Superior temporal gyrus (tissue), 1 donor: ENCODE results near the gene HNRNPM.
"Not testable (repeated sequence)": the region's sequence is repeated elsewhere in the genome, so short reads cannot be mapped to it uniquely, and the experiment has no call there.

Experiments used
- DNase-seq: peaks from one replicate; pipeline ENCODE4 v3.0.0-alpha.2; 2016; ENCODE audit errors: extremely low spot score

HNRNPM gene, protein sequence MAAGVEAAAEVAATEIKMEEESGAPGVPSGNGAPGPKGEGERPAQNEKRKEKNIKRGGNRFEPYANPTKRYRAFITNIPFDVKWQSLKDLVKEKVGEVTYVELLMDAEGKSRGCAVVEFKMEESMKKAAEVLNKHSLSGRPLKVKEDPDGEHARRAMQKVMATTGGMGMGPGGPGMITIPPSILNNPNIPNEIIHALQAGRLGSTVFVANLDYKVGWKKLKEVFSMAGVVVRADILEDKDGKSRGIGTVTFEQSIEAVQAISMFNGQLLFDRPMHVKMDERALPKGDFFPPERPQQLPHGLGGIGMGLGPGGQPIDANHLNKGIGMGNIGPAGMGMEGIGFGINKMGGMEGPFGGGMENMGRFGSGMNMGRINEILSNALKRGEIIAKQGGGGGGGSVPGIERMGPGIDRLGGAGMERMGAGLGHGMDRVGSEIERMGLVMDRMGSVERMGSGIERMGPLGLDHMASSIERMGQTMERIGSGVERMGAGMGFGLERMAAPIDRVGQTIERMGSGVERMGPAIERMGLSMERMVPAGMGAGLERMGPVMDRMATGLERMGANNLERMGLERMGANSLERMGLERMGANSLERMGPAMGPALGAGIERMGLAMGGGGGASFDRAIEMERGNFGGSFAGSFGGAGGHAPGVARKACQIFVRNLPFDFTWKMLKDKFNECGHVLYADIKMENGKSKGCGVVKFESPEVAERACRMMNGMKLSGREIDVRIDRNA

DNA sequence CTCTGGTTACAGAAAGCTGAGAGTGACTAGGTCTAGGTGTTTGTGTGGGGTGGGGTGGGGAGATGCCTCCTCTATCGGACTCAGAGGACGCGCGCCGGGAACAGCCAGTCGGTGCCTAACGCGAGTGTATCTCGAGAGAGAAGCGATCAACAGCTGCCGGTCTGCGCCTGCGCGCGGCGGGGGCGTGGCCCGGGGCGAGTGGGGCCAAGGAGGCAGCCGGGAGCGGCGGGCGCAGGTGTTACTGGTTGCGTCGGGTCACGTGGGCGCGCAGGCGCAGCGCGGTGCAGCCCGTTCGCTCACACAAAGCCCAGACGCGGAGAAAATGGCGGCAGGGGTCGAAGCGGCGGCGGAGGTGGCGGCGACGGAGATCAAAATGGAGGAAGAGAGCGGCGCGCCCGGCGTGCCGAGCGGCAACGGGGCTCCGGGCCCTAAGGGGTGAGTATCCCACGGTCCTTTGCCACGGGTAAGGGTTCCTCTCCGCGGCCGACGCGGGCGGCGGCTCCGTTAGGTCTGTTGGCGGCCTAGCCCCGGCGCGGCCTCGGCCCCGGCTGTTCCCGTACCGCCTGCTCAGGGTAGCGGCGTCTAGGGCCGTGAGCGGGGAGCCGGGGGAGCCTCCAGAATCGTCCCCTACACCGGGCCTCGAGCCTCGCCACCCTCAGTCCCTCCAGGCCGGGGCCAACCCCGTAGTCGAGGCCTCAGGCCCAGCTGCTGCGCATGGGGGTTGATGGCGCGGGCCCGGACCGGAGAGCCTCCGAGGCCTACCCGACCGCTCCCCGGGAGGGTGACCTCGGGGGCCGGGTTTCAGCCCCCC, at the start of gene HNRNPM:
Gene HNRNPM (plus strand): TSS at position 299 of the 811 bp plus-strand sequence. CDS start 24 bp downstream, at position 323.
- DNase-seq: peak; percentile 99

DNA sequence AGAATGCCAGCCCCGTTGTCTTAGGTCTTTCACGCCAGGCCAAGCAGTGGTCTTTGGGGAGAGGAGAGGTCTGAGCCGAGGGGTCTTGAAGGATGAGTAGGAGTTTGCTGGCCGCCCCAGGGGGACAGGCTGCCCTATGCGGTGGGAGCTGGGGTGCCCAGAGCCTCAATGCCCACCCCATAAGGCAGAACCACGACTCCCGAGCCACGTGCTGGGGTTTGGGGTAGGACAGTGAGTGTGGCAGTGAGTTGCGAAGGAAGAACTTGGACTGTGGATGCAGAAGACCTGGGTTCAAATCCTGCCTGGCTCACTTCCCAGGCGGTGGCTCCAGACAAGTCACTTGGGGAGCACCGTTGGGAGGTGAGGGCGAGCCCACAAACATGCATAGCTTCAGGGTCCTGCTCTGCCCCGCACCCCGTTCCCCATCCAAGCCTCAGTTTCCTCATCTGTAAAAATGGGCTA, 49.1 kb upstream of the HNRNPM start:
- DNase-seq: no peak

DNA sequence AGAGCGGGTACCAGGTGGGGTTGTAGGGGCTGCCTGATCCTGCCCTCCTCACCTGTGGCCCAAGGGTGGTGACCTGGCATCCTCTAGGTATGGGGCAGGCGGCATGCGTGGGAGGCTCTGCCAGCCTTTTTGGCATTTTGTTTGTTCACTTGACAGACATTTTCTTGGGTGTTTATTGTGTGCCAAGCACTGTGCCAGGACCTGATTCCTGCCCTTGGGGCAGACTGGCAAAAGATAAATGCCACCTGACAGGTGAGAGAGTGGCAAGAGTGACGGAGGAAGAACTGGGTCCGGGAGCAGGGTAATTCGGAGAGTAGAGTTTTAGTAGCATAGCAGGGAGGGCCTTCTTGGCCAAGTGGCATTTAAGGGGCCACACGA, 48.6 kb upstream of the HNRNPM start:
- no peak for DNase-seq

DNA sequence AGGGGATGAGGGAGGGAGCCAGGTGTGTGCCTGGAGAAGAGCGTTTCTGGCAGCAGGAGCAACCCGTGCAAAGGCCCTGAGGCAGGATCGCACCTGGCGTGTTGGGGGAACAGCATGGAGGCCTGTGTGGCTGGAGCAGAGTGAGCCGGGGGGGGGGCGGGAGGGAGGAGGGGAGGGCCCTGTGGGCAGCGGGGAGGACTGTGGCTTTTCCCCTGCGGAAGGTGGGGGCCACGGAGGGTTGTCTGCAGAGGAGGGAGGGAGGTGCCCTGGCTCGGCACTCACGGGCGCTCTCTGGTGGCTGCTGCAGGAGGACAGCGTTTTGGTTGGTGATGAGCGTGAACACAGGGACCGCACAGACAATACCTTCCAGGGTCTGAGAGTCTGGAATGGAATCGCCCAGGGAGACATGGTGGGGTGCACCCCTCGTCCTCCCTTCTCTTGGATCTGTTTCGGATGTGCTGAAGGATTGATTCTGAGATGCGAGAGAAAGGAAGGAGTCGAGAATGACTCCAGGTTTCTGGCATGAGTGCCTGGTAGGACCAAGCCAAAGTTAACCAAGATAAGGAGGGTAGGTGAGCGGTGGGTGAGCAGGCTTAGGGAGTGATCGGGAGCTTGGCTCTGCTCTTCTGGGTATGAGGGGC, 48.1 kb upstream of the HNRNPM start:
- DNase-seq: peak; percentile 76

DNA sequence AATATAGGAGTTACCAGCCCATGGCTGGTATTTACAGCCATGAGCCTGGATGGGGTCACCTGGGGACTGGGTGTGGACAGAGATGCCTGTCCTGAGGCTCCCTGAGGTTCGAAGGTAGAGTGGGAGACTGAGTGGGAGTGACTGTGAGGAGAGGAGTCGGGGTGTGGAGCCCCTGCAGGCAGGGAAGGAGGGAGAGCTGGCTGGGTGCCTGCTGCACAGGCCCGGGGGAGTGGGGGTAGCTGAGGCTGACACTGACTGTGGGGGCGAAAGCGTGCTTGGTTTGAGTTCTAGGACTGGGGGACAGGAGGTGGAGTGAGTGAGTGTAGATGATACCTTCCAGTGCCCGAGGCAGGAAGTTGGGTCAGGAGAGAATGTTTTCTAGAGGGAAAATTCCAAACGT, 47.5 kb upstream of the HNRNPM start:
- DNase-seq: no peak

DNA sequence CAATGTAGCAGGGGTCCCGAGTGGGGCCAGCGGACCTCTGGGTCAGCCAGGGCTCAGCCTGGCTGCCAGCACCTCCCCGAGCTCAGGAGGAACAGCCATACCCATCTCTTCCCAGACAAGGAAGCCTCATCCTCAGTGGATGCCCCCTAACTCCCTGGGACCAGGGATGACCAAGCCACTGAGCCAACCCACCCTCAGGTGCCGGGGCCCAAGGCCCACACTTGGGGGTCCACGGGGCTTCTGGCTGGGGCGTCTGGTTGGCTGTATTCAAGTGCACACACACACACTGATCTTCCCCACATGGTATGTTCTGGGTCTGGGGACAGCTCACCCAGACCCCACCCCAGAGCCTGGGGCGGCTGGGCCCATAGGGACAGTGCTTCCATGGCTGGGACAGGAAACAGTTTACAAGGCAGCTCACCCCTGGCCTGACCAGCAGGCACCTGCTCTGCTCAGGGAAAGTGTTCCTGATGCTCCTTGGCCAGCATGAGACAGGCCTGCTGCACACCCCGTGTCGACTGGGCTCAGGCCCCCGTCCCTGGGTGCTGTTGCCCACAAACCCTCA, 46.9 kb upstream of the HNRNPM start:
- no peak for DNase-seq

DNA sequence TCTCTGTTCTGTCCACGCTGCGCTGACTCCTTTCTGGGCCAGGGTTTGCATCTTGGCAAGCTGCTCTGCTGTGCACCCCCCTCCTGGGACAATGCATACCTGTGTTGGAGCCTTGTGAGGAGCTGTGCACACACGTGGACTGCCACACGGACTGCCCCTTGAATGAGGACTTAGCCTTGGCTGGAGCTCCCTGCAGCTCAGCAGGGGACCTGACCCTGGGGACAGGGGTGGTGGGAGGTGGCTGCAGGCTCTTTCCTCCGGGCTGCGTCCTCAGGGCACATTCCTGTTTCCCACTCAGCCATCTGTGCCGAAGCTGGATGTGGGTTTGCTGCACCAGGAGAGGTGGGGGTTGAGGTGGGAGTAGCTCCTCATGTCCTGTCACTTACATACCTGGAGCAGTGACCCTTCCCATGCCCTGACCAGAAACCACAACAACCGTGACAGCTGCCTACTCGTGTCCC, 46.4 kb upstream of the HNRNPM start:
- no peak for DNase-seq

DNA sequence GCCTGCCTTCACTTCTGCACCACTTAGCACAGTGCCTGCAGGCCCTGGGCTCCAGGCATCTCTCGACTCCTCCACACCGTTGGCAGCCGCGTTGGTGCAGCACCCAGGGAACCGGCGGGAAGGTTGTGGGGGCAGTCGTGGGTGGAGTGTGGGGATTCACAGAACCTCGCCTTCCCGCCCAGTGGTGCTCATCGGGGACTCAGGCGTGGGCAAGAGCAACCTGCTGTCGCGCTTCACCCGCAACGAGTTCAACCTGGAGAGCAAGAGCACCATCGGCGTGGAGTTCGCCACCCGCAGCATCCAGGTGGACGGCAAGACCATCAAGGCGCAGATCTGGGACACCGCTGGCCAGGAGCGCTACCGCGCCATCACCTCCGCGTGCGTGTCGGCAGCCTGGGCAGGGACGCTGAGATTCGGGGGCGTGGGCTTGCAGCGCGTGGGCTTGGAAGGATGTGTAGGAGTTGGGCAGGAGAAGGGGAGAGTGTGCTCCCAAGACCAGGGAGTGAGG, 45.0 kb upstream of the HNRNPM start:
- no peak for DNase-seq

DNA sequence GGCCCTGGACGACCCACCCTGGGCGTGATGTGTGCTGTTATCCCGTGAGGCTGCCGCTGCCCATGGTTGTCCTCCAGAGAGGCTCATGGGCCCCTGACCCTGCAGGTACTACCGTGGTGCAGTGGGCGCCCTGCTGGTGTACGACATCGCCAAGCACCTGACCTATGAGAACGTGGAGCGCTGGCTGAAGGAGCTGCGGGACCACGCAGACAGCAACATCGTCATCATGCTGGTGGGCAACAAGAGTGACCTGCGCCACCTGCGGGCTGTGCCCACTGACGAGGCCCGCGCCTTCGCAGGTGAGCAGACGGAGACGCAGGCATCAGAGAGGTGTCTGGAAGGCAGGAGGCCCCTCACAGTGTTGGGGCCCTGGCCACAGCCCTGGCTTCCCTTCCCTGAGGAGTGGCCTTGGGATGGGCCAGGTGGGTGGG, 42.8 kb upstream of the HNRNPM start:
- DNase-seq: no peak

DNA sequence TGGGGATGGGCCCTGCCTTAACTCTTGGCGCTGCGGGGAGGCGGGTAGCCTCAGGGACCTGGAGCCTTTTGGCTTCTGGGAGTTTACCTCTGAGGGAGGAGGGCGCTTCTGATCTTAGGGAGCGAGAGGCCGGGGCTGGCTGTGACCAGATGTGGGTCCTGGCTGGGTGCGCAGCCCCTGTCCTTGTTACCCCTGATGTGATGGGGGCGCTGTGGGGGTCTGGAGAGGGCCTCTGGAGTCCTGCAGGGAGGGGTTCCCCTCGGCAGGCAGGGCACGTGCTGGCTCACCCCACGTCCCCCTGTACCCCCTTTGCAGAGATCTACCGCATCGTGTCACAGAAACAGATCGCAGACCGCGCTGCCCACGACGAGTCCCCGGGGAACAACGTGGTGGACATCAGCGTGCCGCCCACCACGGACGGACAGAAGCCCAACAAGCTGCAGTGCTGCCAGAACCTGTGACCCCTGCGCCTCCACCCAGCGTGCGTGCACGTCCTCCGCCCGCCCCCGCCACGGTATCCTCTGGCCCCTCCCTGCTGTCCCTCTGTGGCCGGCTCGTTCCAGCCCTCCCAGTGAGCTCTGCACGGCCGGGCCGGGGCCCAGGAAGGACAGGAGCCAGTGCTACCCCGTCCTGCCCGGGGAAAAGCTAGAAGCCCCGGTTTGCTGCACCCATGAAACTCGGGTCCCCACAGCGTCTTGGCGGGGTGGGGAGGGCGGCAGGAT, 41.5 kb upstream of the HNRNPM start:
- DNase-seq: no peak

DNA sequence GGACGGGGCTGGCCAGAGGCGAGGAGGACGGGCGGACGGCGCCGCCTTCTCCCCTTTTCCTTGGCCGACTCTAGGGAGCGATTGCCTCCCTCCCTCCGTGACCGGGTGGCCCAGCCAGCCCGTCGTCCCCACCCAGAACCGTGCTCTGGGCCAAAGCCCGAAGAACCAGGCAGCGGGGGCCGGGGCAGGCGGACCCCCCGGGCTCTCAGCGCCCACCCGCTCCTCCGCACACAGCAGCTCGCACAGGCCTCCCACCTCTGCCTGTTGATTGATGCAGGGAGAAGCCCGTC, 41.0 kb upstream of the HNRNPM start:
- no peak for DNase-seq

DNA sequence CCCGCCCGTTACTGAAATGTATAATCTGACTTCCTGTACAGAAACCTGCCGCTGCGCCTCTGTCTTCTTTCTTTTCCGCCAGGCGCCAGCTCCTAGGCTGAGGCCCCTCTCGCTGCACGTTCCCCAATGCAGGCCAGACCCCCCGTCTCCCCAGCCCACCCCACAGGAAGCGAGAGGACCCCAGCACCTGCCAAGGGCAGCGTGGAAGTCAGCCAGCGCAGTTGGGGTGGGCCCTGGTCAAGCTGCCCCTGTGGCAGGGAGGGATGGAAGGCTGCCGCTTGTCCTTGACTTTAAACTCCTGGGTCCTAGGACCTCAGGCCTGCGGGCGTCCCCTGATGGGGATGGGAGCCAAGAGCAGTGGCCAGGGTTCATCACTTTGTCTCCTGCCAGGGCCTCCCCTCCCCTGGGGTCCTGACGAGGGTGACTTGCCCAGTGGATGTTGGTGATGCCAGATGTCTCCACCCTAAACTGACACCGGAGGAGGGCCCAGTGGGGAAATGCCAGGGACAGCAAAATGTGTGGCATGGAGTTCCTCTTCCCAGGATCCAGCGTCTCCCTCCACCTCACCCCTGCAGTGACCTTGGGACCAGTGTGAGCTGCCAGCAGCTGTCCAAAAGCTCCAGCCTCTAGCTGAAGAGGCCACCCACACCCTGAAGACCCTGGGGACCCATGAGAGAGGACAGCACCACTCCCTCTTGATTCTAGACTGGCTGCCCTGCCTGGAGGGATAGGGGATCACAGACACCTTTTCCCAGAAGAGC, 40.2 kb upstream of the HNRNPM start:
- DNase-seq: no peak

DNA sequence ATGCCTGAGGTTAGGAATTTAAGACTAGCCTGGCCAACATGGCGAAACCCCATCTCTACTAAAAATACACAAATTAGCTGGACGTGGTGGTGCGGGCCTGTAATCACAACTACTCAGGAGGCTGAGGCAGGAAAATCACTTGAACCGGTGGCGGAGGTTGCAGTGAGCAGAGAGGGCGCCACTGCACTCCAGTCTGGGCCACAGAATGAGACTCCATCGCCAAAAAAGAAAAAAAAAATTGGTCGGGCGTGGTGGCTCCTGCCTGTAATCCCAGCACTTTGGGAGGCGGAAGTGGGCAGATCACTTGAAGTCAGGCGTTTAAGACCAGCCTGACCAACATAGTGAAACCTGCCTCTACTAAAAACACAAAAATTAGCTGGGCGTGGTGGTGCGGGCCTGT, 34.1 kb upstream of the HNRNPM start:
- not testable (repeated sequence) for DNase-seq

DNA sequence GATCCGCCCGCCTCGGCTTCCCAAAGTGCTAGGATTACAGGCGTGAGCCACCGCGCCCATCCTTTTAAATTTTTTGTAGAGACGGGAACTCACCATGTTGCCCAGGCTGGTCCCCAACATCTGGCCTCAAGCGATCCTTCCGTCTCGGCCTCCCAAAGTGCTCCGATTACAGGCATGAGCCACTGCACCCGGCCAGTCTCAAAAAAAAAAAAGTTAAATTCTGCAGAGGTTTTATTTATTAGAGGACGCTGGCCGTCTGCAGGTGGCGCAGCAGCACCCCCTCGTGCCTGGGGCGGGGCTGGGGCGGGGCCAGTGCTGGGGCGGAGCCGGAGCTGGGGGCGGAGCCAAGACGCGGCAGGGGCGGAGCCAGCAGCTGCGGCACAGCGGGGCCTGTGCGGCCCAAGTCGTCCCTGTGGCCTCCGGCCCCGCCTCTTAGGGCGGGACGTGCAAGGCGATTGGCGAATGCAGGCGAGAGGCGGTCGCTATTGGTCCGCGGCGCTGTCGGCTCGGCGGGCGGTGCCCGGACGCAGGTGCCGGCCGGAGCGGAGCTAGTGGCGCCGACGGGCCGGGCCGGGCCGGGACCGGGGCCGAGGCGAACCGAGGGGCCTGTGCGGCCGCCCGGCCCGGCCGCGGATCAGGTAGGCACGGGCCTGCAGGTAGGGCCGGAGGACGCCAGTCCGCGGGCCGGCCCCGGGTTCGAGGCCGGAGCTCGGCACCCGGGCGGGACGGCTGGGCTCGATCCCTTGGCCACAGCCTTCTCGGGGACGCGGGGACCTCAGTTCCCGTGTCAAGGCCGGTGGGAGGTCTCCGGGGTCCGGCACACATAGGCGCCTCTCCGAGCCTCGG, 31.8 kb upstream of the HNRNPM start, which contains the start of gene MARCHF2:
Gene MARCHF2 (plus strand): TSS at position 523 of the 846 bp plus-strand sequence. CDS start 8,536 bp downstream, outside the sequence.
- DNase-seq: peak; percentile 97

DNA sequence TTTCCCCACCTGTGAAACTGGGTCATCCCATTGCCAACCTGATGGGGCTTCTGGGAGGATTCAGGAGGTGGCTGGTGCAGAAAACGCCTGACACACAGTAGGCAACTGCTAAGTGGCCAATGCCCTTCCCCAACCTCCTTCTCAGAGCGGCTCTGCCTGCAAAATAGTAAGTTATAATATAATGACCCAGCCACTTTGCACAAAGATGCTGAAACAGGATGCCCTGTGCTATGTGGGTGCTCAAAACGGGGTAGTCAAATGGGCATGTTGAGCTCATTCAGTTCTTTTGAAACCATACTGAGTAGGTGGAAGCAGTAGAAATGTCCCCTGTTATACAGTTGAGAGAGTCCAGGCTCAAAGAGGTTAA, 31.2 kb upstream of the HNRNPM start:
- DNase-seq: no peak

DNA sequence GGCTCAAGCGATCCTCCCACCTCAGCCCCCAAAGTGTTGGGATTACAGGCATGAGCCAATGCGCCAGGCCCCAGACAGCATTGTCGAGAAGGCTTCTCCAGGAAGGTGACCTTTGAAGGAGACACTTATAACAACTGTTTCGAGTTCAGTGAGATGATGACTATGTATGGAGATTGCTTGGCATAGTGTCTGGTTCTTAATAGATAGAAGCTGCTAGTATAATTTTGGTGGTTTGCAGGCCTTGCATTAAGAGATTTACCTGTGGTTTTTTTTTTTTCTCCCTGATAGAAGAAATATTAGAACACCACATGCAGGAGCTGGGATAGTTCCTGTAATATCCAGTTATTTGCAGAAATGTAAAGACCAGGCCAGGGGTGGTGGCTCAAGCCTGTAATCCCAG, 28.0 kb upstream of the HNRNPM start:
- DNase-seq: no peak

DNA sequence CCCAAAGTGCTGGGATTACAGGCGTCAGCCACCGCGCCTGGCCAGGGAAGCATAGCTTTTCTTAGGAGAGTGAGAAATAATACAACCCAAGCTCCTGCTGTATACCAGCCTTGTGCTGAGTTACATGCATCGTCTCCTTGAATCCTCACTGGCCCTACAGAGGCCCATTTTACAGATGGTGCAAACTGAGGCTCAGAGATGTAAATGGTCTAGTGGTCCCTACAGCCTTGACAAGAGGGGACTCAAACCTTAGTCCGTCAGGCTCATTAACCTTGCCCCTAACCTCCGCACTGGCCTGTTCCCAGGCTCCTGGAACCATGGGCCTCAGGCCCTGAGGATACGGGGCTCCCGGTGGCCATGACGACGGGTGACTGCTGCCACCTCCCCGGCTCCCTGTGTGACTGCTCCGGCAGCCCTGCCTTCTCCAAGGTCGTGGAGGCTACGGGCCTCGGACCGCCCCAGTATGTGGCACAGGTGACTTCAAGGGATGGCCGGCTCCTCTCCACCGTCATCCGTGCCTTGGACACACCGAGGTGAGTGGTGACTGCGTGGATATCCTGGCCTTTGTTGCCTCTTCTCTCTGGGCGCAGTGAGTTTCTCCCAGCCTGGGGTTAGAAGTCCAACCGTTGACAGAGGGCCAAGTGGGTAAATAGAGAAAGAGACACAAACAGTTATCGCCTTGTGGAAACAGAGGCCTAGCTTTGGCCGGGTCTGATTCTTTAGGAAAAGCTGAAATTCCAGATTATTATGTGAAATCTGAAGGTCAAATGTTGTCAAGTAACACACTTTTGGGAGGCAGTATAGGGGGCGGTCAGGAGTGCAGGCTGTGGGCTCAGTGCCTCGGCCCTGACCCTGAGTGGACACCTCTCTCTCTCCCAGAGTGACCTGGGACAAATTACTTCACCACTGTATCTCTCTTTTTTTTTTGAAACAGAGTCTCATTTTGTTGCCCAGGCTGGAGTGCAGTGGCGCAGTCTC, 23.0 kb upstream of the HNRNPM start:
- no peak for DNase-seq

DNA sequence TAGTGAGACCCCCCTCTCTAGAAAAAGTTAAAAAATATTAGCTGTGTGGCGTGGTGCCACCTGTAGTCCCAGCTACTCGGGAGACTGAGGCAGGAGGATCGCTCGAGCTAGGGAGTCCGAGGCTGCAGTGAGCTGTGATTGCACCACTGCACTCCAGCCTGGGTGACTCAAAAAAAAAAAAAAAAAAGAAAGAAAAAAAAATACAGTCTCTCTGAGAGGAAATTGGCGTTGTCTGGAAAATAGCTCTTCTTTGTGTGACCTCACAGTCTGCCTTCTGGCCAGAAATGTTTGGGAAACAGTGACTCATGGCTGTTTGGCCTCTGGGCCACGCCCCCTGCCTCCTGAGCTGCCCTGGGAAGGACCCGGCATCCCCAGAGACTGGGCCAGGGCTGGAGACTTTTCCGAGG, 21.0 kb upstream of the HNRNPM start:
- no peak for DNase-seq
